Stimulated activated CD8-positive, alpha-beta memory T cell treated with anti-CD3 and anti-CD28 coated beads, Interleukin-12 subunit alpha, Interleukin-12 subunit beta, amount 100 ng/mL, for 1 hour (primary cell): ENCODE results near the gene MUC20.
"Not testable (repeated sequence)": the region's sequence is repeated elsewhere in the genome, so short reads cannot be mapped to it uniquely, and the experiment has no call there.

Experiments
- DNase-seq: peaks from one replicate; pipeline ENCODE4 v3.0.0-alpha.2; 2020; ENCODE audit warnings: low read depth

MUC20 gene

DNA sequence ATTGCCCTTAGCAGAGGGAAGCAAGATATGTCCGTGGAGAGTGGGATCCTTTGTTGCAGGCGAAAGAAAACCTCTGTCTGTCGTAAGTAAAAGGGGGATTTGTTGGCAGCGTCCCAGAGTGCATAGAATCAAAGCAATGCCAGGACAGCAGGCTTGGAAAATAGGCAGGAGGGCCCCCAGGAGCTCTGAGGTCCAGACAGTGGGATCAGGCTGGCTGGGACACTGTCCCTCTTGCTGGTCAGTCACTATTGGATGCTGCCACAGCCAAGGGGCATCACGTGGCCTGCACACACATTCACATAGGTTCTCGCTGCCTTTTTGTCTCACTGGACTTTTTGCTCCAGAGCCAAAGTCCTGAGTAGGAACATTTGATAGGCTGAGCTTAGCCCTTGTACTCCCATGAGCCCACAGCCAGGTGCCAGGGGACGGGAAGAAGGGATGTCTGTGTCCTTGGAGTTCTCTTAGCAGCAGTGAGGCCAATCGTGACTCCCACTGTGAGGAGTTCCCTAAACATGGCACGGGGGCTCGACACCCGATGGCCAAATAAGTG, 10.7 kb downstream of the MUC20 start:
- DNase-seq: no peak

DNA sequence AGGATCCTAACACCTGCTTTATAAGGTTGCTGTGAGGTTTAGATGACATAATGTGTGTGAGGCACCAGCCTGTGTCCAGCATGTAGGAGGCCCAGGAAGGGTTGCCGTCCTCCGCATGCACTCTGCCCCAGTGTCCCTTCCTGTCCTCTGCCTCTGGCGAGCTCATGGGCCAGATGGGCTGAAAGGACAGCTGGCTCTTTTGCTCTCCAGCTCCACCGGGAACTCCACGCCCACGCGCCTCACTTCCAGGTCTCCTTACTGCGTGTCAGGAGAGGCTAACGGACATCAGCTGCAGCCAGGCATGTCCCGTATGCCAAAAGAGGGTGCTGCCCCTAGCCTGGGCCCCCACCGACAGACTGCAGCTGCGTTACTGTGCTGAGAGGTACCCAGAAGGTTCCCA, 12.2 kb downstream of the MUC20 start:
- DNase-seq: no peak

DNA sequence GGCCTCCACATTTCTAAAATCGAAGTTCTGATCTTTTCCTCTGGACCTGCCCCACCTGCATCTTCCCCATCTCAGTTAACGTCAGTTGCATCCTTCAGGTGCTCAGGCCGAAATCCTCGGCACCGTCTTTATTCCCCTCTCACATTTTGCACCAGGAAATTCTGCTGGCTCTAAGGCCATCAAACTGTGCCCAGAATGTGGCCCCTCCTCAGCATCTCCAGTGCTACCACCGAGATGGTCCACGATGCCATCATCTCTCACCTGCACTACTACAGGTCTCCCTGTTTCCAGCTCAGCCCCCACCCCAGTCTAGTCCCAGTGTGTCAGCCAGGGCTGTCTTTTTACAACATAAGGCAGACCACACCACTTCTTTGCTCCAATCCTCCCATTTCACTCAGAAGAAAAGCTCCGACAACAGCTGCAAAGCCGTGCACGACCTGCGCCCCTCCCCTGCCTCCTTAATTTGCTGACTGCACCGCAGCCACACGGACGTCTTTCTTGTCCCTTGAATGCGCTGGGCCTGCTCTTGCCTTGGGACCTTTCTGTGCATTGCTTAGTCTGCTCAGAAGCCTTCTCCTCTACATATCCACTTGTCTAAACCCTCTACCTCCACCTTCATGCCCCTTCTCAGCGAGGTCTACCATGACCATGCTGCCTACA, 14.4 kb downstream of the MUC20 start:
- no peak for DNase-seq

DNA sequence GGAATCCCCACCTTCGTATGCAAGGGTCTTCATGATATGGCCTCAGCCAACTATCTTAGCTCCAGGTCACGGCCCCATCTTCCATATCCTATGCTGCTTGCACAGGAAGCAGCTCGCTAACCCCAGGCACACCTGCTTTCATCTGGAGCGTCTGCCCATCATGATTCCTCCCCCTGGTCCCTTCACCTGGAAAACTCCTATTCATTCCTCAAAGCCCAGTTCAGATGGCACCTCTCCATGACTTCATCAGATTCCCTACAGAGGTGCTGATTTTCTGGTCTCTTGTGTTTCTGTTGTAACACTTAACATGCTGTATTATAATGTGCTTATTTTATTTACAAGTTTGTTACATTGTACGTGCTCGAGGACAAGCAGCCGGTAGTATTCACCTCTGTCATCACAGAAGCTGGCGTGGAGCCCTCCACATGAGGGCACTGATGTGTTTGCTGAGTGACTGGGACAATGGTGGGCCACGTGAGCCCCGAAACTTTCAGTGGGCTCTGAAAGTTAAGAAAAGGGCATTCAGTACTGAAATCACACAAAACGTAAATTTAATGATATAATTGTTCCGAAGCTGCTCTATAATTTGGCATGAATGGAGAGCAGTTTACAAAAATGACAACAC, 16.2 kb downstream of the MUC20 start:
- no peak for DNase-seq

DNA sequence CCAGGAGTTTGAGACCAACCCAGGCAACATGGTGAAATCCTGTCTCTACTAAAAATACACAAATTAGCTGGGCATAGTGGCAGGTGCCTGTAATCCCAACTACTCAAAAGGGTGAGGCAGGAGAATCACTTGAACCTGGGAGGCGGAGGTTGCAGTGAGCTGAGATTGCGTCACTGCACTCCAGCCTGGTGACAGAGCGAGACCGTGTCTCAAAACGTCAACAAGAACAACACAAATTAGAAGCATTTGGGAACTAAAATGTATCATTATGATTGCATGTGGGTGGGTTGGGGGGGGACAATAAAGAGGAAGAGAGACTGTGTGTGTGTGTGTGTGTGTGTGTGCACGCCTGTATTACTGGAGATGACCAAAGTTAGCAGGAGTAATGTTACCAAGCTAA, 17.0 kb downstream of the MUC20 start:
- DNase-seq: not testable (repeated sequence)

DNA sequence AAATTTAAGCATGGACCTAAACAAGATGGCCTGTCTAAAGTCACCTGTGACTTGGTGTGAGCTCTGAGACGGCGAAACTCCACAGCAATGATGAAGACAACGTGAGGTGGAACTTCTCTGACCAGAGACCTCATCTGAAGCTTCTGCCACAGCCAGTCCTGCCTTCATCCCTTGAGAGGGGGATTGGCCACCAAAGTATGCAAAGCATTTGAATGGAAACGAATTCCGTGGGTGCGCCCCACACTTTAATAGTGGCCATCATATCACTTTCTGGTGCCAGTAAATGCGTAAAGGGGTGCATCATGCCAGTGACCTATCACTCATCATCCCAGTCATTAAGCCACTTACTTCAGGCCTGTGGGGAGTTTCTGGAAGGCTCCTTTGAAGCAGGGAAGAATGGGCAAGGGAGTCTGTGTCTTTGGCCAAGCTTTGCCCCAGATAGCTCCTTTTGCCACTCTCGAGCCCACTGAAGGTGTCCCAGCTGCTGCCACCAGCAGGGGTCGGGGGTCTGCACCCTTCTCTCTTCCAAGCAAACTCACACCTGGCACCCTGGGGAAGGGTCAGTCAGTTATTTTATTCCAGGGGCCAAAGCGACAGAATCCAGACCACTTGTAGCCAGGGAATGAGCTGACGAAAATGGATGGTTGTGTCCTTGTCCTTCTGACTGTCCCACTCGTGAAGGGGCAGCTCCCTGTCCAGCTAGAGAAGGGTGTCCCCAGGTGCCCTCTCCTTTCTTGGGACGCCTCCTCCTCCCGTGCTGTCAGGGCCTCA, 17.7 kb downstream of the MUC20 start:
- no peak for DNase-seq

DNA sequence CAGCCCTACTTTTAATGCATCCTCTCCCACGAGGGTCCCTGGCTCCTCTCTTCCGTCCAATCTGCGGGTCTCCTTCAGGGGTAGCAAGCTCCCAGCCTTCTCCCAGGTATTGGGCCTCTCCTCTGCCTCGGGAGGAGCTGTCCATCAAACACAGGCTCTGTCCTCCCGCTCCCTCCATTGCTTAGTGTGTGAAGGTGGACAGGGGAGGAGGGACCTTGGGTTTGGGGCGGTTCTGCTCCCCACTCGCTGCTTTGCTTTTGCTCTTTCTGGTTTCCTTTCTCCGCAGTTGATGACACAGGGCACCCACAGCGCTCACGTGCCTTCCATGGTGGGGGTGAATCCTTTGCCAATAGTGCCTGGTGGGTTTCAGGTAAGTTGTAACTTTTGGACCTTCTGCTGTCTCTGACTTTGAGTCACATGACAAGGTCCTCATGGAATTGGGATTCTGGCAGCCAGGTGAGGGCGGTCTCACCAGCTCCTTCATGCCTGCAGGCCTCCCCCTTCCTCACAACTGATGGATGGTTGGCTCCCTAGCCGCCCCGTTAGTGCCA, 18.9 kb downstream of the MUC20 start:
- no peak for DNase-seq

DNA sequence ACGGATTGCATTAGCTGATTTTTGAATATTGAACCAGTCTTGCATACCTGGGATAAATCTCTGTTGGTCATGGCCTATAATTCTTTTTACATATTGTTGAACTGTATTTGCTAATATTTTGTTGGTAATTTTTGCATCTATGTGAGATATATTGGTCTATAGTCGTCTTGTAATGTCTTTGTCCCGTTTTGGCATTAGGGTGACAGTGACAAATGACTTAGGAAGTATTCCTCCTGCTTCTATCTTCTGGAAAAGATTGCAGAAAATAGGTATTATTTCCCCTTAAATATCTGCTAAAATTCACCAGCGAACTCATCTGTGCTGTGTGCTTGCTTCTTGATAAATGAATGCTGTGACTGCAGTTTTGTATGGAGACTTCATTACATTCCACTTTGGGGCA, 23.7 kb downstream of the MUC20 start:
- no peak for DNase-seq

DNA sequence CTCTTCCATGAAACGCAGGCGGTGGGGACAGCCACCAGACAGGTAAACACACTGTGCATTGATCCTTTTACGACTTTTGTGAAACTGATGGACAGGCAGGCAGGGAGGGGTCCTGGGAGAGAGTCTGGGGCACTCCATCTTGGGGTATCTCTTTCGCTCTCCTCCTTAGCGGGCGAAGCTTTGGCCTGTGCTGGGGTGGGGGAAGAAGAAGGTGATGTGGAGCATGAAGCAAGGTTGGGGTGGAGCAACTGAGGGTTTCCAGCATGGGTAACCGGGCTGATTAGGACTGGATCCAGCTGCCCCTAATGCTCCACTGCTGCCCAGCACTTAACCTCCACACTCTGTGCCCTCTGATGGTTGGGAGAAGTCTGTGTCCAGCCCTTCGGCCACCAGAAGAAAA, 25.6 kb downstream of the MUC20 start:
- DNase-seq: no peak

DNA sequence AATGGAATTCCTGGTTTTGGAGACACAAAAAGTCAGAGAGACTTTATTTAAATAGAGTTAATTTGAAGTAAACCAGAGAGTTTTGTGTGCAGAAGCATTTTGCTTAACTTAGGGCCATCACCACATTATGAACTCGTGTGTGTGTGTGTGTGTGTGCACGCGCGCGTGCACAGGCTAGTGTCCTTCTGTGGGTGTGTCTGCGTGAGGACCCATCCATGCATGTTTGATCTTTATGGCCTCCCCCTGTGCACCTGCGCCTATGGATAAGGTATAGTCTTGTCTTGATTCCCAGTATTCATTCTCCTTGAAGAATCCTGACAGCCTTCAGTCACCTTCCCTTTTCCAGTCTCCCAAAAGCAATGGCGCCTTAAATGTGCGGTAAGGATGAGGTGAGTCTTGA, 26.0 kb downstream of the MUC20 start:
- no peak for DNase-seq

DNA sequence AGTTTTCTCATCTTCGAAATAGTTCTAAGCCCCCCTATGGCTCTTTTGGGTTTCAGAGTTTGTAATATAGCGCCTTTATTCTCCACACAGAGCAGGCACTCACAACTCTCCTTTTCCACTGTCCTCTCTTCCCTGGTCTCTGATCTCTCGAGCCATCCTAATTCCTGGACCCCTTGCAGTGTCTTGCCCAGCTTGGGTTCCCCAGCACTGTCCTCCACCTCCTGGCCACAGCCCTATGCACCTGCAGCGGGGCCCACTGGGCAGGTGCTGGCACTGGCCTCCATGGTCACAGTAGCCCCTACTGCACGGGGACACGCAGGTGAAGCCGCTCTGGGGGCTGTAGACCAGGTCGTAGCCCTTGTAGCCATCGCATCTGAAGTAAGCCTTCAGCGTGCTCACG, 27.9 kb downstream of the MUC20 start:
- no peak for DNase-seq

DNA sequence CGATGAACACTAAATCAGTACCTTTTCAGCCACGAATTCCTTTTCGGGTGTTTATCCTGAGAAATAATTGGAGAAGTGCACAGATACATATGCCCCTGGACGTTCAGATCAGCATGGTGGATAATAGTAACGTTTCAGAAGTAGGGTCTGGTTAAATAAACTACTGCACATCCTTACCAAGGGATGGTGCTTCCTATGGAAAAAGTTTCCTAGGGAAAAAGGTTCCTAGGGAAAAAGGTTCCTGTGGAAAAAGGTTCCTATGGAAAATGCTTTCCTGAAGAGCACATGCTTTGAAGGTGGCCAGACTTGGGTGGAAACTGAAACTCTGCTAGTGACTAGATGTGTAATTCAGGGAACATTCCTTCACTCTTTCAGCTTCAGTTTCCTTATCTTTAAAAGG, 28.3 kb downstream of the MUC20 start:
- DNase-seq: not testable (repeated sequence)

DNA sequence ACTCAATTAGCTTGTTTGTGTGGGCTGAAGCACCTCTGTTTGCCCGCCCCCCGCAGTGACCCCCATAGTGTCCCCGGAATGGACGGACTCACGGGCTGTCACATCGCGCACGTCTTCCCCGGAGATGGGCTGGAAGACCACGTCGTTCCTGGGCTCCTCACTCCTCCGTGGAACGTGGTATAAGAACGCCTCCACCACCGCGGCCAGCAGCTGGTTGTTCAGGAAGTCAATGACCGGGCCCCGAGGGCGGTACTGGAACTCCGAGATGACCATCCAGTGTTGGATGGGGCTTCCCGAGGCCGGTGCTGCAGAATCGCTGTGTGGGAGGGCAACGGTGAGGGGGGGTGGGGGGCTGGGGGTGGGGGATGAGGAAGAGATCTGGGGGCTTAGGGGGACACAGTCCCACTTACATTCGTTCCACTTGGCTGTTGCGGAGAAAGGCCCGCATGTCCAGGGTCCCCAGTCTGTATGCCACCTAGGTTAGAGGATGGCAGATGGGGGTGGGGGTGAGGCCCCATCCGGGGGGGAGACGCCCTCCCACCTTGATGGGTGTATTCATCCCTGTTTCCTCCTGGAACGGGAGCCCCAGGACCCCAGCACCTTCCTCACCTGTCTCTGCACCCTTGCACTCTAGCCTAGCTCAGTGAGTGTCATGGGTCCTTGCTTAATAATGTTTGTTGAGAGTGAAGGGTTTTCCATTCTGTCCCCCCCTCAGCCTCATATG, 30.2 kb downstream of the MUC20 start:
- DNase-seq: no peak

DNA sequence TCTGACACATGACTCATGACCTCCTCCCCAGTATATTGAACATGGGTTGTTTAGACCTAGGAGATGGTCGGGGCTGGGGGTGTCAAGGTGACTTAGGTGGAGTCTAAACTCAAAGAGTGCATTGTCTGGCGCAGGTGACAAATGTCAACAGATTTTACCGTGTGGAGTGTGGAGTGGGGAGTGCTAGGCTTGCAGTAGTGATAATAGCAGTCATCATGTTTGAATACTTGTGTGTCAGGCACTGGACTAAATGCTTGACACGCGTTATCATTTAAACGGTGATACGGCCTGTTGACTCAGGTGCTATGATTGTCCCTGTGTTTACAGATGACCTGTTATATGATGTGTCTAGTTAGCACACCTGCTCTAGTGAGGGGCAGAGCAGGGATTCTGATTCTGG, 30.8 kb downstream of the MUC20 start:
- DNase-seq: no peak

DNA sequence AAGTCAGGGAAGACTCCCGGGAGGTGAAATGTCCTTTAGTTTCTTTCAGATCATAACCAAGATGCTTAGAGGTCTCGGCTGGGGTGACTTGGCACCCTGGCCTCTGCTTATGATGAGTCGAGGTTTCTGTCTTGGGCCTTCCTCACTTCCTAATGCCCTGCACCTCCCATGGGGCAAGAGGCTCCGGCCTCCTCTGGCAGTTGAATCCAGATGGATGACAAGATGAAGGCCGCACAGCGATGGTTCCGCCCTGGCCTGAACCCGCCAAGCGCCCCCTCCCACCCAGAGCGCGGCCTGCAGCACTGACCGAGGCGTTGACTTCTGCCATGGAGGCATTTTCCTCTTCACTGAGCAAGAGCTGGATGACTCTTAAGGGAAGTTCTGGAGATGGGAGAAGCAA, 31.3 kb downstream of the MUC20 start:
- DNase-seq: no peak

DNA sequence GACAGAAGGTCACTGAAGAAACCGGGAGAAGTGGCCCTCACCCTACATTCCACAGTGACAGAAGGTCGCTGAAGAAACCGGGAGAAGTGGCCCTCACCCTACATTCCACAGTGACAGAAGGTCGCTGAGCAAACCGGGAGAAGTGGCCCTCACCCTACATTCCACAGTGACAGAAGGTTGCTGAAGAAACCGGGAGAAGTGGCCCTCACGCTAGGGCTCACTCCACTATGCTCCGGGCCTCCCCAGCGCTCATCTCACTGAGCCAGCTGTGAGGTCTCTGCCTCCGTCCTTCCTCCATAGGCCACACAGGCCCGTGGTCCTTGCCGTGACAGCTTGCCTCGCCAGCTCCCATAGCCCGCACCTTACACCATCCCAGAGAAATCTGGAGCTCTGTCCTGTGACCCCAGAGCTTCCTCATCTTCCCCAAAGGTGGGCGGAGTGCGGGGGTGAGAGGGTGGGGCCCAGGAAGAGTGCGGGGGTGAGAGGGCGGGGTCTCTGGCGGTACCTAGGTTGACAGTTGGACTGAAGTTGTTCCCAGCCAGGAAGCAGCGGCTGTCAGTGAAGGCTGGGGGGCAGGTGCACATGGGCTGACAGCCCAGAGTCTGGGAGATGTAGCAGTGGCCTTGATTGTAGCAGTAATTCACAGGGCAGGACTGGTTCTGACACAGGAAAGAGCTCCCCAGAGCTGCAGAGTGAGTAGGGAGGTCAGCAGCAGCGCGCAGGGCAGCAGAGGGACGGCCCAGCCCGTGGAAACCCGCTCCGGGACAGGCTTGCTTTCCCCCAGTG, 32.0 kb downstream of the MUC20 start:
- no peak for DNase-seq

DNA sequence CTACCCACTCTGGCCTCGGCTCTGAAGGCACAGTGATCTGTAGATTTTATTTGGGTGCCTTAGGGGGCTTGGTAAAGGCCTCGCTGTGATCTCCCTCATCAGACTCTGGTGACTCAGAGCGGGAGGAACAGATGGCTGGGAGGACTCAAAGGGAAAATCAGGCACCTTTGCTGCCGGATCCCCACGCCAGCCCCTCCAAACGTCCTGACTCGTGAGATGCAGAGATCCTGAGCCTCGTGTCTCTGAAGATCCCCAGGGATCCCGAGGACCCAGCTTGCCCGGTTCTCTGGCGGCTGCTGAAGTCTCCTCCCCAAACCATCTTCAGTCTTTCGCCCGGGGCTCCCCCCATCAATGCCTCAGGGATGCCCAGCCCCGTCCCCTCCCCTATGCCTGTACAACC, 32.8 kb downstream of the MUC20 start:
- DNase-seq: no peak

DNA sequence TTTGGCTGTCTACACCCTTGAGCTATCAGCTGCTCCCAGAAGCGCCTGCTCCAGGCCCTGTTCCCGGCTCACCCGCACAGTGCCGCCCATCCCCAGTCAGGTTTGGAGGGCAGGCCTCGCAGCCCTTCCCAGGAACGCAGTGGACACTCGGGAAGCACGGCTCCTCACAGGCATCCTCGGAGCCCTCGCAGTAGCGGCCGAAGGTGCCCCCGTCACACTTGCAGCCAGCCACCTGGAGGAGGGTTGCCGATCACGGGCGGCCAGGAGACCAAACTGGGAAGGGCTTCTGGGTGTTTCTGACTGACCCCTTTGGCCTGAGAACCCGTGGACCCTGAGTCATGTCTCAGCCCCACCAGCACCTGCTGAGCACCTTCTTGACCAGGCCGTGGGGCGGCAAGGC, 33.4 kb downstream of the MUC20 start:
- DNase-seq: no peak

DNA sequence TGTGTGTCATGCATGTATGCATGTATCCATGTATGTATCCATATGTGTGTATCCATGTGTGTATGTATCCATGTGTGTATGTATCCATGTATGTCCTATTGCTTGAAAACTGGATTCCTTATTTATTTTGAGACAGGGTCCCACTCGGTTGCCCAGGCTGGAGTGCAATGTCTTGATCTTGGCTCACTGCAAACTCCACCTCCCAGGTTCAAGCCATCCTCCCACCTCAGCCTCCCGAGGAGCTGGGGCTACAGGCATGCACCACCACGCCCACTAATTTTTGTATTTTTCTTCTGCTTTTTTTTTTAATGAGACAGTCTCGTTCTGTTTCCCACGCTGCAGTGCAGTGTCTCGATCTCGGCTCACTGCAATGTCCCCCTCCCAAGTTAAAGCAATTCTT, 34.1 kb downstream of the MUC20 start:
- DNase-seq: no peak

DNA sequence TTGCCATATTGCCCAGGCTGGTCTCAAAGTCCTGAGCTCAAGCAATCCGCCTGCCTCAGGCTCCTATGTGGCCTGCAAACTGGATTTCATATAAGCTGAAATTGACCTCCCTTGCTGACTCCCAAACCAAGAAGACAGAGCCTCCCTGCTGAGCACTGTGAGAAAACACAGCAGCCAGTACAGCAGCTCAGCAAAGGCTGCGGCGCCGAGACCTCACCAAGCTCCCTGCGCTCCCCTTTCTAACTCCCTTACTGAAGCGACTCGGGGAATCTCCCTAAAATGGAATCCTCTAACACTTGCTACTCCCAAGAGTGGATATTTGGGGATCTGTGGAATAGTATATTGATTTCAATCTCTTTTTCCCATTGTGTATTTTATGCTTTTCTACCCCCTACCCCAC, 34.6 kb downstream of the MUC20 start:
- DNase-seq: no peak
